Measurements from ENCODE around the gene WWOX.

Gene WWOX

DNA sequence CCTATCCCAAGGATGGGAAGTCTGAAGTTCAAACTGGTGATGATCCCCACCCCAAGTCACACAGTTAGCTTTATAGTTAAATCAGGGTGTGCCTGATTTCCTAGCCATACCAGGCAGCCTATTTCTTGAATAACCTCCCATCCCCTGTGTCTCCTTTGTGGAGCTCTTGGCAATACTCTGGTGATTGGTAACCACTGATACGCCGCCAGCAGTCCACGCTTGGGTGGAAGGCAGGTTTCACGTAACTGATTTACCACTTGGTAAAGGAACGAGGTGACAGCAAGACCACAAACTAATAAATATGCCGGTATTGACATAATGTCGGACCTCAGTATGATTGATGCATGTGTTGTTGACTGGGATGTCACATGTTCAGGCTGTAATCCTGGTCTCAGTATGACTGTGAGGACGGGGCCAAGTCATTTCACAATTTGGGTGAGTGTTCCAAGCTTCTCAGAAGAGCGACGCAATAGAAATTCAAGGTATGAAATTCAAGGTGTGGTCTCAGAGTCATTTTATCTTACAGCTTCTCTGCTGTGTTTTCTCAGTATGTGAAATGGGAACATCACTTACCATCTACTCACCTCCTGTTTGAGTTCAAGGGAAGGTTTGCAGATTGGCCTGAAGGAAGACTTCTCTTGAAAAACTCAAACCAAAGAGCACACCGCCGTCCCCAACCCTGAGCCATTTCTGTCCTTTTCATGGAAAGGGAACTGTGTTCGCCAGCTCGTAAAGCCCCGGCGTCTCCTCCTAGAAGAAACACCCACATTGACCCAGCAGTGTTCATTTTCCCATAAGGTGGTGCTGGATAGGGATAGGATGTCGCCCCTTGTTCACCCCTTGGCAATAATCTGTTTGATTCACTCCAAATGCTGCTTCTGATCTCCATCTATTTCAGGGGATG is 678.9 kb downstream of the WWOX start:
- H3K4me3 ChIP-seq (ENCODE audit: low read depth, low read length) = no peak overlapping the region
- no peak for DNase-seq (ENCODE audit: low read depth)
- TF ChIP-seq, protein P1, sequence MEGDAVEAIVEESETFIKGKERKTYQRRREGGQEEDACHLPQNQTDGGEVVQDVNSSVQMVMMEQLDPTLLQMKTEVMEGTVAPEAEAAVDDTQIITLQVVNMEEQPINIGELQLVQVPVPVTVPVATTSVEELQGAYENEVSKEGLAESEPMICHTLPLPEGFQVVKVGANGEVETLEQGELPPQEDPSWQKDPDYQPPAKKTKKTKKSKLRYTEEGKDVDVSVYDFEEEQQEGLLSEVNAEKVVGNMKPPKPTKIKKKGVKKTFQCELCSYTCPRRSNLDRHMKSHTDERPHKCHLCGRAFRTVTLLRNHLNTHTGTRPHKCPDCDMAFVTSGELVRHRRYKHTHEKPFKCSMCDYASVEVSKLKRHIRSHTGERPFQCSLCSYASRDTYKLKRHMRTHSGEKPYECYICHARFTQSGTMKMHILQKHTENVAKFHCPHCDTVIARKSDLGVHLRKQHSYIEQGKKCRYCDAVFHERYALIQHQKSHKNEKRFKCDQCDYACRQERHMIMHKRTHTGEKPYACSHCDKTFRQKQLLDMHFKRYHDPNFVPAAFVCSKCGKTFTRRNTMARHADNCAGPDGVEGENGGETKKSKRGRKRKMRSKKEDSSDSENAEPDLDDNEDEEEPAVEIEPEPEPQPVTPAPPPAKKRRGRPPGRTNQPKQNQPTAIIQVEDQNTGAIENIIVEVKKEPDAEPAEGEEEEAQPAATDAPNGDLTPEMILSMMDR (IDR thresholded peaks at IDR 0.05; ENCODE audit: control insufficient read depth, extremely low read depth, insufficient read depth) = no peak

DNA sequence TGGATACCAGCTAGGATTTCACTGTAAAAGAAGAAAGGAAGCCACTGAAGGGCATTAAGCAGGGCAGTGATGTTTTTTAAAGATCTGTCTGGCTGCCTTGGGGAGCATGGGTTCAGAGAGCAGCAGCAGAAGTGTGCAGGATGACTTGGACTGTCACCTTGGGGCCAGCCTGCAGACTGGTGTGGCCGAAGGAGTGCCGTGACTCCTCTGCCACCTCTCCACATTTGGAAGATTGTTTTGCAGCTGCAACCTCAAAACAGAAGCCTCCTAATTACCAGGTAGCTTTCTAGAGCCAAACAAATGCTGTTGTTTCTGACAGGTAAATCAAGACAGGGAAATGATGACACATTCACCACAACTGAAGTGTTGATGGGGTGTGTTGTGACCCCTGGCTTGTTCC is 681.4 kb downstream of the WWOX start:
- TF ChIP-seq, protein P1 (IDR thresholded peaks at IDR 0.05; ENCODE audit: control insufficient read depth, extremely low read depth, insufficient read depth) = no peak
- H3K4me3 ChIP-seq (ENCODE audit: low read depth, low read length) = no peak overlapping the region
- DNase-seq (ENCODE audit: low read depth) = no peak

DNA sequence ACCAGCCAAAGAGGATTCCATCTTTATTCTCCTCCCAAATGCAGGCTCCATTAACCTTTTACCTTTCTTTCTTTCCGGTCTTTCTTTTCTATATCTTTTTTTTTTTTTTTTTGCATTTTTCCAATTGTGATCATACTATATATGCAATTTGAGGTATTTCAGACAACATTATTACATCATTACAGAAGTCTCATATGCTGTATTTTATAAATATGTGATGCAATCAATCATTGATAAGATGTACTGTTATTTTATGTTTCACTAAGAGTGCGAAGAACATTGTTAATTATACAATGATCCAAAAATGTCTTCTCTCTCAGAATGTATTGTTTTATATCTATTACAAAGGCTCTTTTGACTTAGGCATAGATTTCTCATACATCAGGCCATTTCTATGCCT is 683.1 kb downstream of the WWOX start:
- no peak for DNase-seq (ENCODE audit: low read depth)
- no peak overlapping the region for H3K4me3 ChIP-seq (ENCODE audit: low read depth, low read length)
- TF ChIP-seq, protein P1 (IDR thresholded peaks at IDR 0.05; ENCODE audit: control insufficient read depth, extremely low read depth, insufficient read depth) = no peak

DNA sequence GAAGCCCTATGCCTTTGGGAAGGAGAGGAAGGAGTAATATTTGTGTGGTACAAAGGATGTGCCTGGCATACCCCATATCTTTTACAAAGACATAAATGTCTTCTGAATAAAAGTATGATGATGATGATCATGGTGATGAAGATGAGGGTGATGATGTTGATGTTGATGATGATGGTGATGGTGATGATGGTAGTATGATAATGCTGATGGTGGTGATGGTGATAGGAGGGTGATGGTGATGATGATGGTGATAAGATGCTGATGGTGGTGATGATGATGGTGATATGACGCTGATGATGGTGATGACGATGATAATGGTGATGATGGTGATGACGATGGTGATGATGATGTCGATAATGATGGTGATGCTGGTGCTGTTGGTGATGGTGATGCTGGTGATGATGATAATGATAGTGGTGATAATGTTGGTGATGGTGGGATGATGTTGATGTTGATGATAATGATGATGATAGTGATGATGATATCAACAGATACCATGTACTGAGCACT is 684.2 kb downstream of the WWOX start:
- no peak overlapping the region for H3K4me3 ChIP-seq (ENCODE audit: low read depth, low read length)
- no peak for DNase-seq (ENCODE audit: low read depth)
- TF ChIP-seq, protein P1 (IDR thresholded peaks at IDR 0.05; ENCODE audit: control insufficient read depth, extremely low read depth, insufficient read depth) = no peak

DNA sequence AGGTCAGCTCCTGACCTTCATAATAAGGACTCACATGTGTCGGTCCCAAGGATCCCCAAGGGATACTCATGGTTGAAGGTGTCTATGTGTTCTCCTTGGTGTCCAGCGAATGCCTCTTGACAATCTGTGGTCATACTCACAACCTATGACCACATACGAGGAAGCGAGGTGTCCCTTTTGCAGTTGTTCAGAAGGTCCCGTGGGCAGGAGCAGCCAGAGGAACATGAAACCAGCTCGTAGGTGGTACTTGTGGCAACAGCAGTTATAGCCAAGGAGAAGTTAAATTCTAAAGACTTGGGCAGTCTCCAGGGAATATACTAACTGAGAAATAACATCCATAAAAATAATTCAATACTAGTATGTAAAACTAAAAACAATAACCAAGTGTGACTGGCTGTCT is 685.3 kb downstream of the WWOX start:
- no peak for DNase-seq (ENCODE audit: low read depth)
- no peak overlapping the region for H3K4me3 ChIP-seq (ENCODE audit: low read depth, low read length)
- TF ChIP-seq, protein P1 (IDR thresholded peaks at IDR 0.05; ENCODE audit: control insufficient read depth, extremely low read depth, insufficient read depth) = no peak

GRCh38 chr16:78785218-78785617 is 685.8 kb downstream of the WWOX start:
- H3K4me3 ChIP-seq (ENCODE audit: low read depth, low read length) = no peak overlapping the region
- TF ChIP-seq, protein P1 (IDR thresholded peaks at IDR 0.05; ENCODE audit: control insufficient read depth, extremely low read depth, insufficient read depth) = no peak
- DNase-seq (ENCODE audit: low read depth) = no peak

All from LNCaP clone FGC (cell line).